Stomach (tissue), 4 donors: ENCODE measurements around the gene DLG2.

Experiments
- POLR2A ChIP-seq, 4 donors: fragments of 450-650 bp; IDR thresholded peaks; one replicate each; pipeline ENCODE4 v1.6.1; 2016; ENCODE audit warnings: antibody characterized with exemption in 4 of 4, control low read depth in 2 of 4, mild to moderate bottlenecking in 1 of 4, moderate library complexity in 1 of 4
- POLR2AphosphoS5 ChIP-seq, 3 donors: sonication (generic); formaldehyde crosslinking; IDR thresholded peaks; one replicate each; pipeline ENCODE4 v1.6.1; 2016; ENCODE audit warnings: antibody characterized with exemption in 3 of 3
- TF ChIP-seq, protein P1 (sequence below), 7 experiments: fragments of 450-650 bp in 4 of 7; fragments of 200-600 bp in 3 of 7; sonication (generic) in 3 of 7; IDR thresholded peaks; one replicate each; pipeline ENCODE4 v1.5.1; 2016 to 2019; ENCODE audit warnings: antibody characterized with exemption in 7 of 7, control low read depth in 2 of 7, mild to moderate bottlenecking in 1 of 7

DNA sequence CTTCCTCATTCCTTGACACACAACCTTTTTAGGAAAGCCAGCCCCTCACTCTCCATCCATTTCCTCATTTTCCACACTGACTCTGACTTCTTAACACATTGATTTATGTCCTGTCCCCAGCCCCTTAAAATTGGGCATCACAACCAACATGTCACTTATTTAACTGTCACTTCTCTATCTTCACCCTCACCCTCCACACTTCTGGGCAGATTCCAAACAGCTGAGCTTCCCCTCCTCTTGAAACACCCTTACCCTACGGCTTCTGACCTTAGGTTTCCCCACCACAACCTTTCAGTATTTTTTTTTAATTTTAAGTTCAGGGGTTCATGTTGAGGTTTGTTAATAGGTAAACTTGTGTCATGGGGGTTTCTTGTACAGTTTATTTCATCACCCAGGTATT is 696.3 kb downstream of the DLG2 start:
- TF ChIP-seq, protein P1, sequence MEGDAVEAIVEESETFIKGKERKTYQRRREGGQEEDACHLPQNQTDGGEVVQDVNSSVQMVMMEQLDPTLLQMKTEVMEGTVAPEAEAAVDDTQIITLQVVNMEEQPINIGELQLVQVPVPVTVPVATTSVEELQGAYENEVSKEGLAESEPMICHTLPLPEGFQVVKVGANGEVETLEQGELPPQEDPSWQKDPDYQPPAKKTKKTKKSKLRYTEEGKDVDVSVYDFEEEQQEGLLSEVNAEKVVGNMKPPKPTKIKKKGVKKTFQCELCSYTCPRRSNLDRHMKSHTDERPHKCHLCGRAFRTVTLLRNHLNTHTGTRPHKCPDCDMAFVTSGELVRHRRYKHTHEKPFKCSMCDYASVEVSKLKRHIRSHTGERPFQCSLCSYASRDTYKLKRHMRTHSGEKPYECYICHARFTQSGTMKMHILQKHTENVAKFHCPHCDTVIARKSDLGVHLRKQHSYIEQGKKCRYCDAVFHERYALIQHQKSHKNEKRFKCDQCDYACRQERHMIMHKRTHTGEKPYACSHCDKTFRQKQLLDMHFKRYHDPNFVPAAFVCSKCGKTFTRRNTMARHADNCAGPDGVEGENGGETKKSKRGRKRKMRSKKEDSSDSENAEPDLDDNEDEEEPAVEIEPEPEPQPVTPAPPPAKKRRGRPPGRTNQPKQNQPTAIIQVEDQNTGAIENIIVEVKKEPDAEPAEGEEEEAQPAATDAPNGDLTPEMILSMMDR (IDR thresholded peaks at IDR 0.05): no peak
- no peak for TF ChIP-seq POLR2A (IDR thresholded peaks at IDR 0.05)
- TF ChIP-seq POLR2AphosphoS5 (IDR thresholded peaks at IDR 0.05): no peak
